Activated naive CD4-positive, alpha-beta T cell (primary cell): Measurements from ENCODE around the gene AMBRA1.

Source experiments
- DNase-seq, 4 experiments: peaks; one replicate each; lab custom pipeline; 2025; lab: John Stamatoyannopoulos, UW

Gene AMBRA1

GRCh38 chr11:46475051-46475925, 118.5 kb downstream of the AMBRA1 start:
- no peak for DNase-seq

DNA sequence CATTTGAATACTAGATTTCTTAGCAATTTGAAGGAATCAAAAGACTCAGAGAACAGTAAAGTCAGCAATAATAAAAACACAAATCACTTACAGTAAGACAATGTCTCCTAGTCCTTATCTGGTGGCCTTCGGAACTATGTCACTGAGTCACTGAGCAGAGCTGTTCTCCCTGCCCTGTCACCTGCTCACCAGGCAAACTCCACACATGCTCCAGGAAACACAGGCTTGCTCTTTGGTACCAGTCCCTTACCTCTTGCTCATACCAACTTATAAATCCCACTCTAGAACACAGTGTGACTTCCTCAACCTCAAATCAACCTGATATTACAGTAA, 121.2 kb downstream of the AMBRA1 start:
- DNase-seq: no peak

- no peak for DNase-seq
Measured at GRCh38 chr11:46471943-46472661, 121.7 kb downstream of the AMBRA1 start.

GRCh38 chr11:46469926-46470325, 123.9 kb downstream of the AMBRA1 start:
- no peak for DNase-seq

- DNase-seq: no peak
Measured at GRCh38 chr11:46465683-46466082, 128.1 kb downstream of the AMBRA1 start.

DNA sequence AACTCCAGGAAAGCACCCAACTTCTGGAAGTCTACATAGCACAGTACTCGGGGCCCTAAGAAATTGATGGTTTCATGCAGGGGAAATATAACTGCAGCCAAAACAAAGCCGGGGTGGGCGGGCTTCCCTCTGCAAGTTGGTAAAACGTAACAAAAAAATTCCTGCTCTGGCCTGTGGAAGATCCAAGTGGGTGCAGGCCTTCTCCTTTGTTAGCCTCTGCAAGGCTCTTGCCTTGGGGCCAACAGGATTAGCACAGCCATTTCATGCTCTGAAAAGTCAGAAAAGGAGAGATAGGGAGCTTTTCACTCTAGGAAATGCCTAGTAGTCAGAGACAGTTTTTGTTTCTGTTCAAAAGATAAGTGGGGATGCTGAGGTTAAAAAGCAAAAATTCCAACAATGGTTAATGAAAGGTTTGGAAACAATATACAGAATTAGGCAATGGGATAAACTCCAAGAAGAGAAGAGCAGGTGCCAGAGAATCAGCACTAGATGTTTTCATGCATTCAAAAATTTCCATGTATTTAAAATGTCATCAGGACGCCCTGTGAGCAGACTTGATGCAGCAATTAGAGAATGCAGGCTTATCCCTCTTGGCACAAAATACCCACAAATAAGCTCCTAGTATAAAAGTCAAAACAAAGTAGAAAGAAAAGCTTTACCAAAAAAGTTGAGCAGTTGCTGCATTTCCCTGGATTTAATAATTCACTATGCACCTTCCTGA, 130.0 kb downstream of the AMBRA1 start:
- no peak for DNase-seq

- DNase-seq: no peak
Measured at GRCh38 chr11:46461461-46461927, 132.3 kb downstream of the AMBRA1 start.

DNA sequence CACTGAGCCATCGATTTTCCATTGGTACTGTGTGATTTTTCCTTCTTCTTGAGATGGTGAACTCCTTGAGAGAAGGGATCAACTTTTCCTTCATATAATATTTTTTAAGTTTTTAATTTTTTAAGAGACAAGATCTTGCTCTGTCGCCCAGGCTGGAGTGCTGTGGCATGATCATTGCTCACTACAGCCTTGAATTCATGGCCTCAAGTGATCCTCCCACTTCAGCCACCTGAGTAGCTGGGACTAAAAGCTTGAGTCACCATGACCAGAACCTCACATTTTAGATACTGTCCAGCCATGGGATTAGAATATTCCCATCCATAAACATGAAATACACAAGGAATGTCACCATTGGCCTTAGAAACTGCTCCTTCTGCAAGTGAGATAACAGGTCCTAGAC, 135.3 kb downstream of the AMBRA1 start:
- DNase-seq: no peak

GRCh38 chr11:46457659-46458424, 136.0 kb downstream of the AMBRA1 start:
- no peak for DNase-seq

- no peak for DNase-seq
Measured at GRCh38 chr11:46457021-46457420, 136.8 kb downstream of the AMBRA1 start.

DNA sequence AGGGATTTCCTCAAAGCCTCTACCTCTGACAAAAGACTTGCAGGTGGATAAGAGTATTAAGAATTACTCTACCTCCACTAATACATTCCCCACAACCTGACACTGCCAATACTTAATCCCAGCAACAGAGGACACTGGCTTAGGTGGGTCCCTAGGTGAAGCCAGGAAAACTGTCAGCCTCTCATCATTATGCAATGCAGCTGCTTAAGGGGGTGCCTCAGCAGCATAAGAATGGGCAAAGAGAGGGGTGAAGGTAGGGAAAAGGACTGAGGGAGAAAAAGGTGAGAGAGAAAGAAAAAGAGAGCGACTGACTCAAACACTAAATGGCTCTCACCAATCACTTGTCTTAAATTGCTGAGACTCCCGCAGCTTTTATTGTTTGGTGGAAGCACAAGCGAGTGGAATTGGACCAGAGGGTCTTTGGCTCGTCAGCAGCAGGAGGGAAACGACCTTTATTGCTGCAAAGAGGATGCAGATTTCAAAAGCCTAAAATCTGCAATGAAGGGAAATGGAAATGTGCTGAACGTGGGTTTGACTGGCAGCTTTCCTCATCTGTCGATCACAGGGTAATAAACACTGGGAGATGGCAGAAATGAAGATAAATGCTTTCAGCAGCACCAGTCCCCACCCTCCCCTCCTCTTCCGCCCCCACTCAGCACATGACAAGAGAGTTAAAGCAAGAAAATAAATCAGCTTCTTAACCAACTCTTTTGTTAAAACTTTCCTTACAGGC, 137.4 kb downstream of the AMBRA1 start:
- no peak for DNase-seq

GRCh38 chr11:46455834-46456233, 138.0 kb downstream of the AMBRA1 start:
- DNase-seq: no peak

- no peak for DNase-seq
Measured at GRCh38 chr11:46452918-46453517, 140.8 kb downstream of the AMBRA1 start.

- no peak for DNase-seq
Measured at GRCh38 chr11:46451759-46452158, 142.1 kb downstream of the AMBRA1 start.

DNA sequence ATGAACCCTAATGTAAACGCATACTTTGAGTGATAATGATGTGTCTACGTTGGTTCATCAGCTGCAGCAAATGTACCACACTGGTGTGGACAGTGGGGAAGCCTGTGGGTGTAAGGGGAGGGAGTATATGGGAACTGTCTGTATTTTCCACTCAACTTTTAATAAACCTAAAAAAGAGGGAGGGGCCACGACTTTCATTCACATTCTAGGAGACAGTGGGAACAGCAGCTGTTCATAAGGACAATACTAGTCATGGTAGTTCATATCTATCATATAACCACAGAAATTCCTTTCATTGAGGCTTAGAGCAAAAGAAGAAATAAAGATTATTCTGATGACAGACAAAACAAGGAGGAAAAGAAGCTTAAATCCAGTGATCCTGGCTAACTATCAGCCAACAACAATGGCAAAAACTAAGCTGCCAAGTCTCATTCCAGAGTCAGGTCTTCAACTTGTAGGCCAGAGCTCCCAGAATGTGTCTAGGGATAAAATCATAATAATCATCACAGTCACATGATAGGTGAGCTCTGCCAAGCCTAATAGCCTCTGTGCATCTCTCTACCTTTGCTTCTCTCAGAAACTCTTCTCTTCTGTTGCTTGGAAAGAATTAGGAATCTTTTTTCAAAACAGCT, 142.9 kb downstream of the AMBRA1 start:
- DNase-seq: no peak

GRCh38 chr11:46447544-46447943, 146.3 kb downstream of the AMBRA1 start:
- no peak for DNase-seq

DNA sequence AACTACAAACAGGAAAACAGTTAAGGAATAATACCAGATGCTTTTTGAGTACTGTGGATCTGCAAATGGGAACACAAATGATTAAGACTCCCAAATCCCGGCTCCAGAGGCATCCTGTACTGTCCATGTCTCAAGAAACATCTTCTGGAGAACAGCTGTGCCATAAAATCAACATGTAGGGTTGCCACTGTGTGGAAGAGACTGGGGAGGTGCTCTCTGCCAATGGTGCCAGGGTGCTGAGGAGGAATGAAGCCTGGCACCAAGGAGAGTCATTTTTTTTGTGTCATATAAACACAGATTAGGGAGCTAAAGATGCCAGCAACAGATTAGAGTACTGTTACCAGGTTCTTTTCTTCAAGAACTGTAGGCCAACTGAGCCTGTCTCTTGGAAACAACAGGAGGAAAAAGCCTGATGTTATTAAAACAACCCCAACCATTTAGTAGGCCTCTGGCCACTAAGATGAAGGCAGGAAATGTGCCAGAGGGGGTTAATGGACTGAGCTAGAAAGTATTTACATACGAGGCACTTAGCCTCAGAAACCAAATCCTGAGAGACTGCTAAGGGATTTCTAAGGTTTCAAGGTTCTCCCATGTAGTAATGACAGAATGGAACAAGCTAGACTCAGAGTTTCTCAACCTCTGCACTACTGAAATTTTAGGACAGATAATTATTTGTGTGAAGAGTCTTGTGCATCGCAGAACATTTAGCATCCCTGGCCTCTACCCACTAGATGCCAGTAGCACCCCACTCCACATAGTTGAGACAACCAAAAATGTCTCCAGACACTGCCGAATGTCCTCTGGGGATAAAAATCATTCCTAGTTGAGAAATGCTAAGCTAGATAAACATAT, 147.7 kb downstream of the AMBRA1 start:
- DNase-seq: no peak

DNA sequence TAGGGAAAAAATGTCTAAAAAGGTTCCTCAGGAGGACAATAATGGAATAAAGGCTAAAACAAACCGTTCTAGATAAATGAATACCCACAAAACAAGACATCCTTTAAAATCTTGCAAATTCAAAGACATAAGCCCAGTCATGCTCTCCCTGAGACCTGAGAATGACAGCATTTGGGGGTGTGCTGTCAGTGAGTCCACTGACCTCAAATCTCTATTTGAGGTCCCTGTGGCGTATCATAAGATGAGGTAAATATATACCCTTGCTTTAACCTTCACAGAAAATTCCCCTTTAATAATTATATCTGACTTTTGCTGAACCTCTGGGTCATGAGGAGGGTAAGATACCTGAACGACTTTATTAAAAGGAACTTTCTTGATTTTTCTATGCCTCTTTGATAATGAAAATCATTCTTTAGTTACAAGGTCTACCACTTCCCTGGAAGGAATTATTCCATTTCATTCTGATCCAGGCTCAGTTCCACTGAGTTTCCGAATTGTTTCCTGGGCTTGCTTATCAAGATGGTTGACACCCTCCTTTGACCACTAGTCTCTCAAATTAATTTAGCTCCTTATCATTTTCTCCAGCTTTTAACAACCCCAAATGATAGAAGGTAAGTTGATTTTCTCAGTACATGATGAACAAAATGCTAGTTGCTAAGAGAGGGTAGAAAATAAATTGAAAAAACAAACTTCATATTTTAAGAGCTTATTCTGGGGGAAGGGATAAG, 148.5 kb downstream of the AMBRA1 start:
- no peak for DNase-seq

DNA sequence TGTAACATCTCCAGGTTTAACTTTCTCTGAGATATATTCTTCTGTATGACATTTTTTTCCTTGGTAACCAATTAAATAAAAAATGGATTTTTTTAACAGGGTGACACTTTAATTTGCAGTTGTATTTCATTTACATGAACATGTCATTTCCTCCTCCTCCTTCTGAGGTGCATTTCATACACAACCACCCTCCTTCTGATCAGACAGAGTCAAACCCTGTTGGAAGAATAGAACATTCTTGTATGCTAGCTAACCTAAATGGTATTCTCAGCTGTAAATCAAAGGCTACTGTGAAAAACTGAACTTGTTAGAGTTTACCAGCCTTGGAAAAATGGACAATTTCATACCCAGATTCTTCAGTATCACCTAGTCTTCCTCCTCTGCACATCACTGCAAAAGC, 149.5 kb downstream of the AMBRA1 start:
- DNase-seq: no peak
